ENCODE data around the gene SPRED2.

SPRED2 gene

DNA sequence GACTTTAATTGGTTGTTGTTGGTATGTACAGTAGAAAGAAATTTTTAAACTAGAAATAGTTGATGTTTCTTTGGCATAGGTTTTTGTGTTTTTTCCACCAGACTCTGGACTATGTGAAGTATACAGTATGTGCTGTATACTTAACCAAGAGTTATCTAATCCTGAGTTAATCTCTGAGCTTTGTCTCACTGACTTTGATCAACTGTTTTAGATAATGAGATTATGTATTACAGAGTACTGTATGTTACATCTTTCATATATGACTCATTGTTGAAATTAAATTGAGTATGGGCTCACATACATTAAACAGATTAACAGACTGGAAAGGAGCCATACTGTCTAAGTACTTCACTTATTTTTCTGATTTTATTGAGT is 166.7 kb downstream of the SPRED2 start:
- no peak for DNase-seq

DNA sequence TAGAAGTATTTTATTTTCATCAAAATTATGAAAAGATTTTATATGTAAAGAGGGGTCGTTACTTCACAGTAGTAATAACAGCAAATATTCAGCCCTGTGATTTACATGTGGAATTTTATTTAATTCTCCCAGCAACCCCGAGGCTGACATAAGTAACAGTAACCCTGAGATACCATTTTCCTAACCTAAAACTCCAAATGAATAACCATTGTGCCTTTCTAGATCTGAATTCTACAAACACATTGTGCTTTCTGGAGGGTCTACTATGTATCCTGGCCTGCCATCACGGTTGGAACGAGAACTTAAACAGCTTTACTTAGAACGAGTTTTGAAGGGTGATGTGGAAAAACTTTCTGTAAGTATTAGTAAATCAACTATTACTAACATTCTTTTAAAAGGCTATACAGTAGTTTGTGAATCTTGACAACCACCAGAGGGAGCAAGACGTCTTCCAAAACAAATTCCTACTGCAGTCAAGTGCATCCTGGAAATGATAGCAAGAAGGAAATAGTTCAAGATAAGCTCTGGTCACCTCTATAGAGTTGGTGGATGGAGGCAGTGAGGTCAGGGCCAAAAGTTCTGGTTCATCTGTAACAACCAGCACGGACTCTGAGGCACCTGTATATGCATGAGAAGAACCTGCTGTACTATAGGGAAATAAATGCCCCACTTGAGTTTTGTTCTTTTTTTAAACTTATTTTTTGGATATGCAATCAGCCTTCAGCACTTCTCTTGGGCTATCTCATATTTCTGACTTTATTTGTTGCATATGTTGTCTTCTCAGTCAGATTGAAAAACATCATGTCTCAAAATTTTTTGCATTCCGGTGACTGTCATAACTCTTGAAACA is 167.4 kb downstream of the SPRED2 start:
- peak; percentile 35 for DNase-seq

DNA sequence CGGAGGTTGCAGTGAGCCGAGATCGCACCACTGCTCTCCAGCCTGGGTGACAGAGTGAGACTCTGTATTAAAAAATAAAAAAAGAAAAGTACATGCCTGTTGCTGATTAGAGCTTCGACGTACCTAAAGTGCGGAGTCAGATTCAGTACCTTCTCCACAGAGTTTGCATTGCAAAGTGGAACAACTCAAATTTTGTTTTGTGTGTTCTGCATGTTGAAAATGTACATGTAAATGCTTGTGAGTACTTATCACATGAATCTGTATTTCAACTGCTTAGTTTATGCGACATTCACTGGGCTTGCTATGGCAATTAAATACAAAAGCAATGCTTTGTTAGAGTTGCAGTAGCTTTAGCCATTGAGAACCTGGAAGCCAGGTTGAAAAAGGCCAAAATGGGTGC is 168.4 kb downstream of the SPRED2 start:
- no peak for DNase-seq

DNA sequence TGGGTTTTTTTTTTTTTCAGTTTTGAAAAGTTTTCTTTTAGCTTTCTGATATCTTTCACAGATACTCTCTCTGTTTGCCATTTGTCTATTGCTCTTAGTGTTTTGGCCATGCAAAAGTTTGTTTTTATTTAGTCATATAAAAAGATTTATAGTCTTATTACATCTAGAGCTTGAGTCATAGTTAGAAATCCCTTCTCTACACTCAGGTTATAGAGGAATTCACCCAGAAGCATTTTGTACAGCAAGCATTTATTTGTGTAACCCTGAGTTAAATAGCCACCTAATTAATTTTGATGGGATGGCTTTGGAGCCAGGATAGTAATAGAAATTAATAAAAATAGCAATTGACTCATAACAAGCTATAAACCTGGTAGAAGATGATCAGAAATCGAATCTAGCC is 169.1 kb downstream of the SPRED2 start:
- no peak for DNase-seq

DNA sequence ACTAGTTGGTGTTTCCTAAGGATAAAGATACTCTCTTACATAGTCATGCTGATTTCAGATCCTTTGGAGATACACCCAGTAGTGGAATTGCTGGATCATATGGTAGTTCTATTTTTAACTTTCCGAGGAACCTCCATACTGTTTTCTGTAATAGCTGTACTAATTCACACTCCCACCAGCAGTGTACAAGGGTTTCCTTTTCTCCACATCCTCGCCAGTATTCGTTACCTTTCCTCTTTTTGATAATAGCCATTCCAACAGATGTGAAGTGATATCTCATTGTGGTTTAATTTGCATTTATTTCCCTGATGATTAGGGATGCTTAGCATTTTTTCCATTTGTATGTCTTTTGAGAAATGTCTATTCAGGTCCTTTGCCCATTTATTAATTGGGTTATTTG is 170.7 kb downstream of the SPRED2 start:
- DNase-seq: no peak

All from femur (tissue), 1 donor.